SJCRH30 (cell line): ENCODE data around the gene RASA3. TPM values are rescaled to one million over a fixed set of nuclear protein-coding genes. Genes with fewer than 3 reads are reported as not detected.

Experiments
- total RNA-seq: library from RNA; depleted of rRNA; stranded (reverse); fragments of >200 nt; shearing (Covaris generic); gene quantifications from 2 replicates; pipeline ENCODE4 v1.2.3, GENCODE V29; 2014; rRNA removed

Gene RASA3
- total RNA-seq, 1 experiment from 2014 or later: 20.5 TPM

Other genes starting within 250 kb of the RASA3 start
- gene C13orf46, start 158.5 kb downstream of the RASA3 start, total RNA-seq: 0.04 TPM in 1 of 2 replicates, not detected in the other
- gene CFAP97D2, start 46.6 kb upstream of the RASA3 start, total RNA-seq: 0.58 and 0.71 TPM in 2 replicates
- 26.3 and 29.9 TPM in 2 replicates for gene CDC16, start 102.3 kb upstream of the RASA3 start, total RNA-seq
- gene UPF3A, start 149.0 kb upstream of the RASA3 start, total RNA-seq: 32.0 and 34.1 TPM in 2 replicates
- 21.4 and 23.4 TPM in 2 replicates for gene CHAMP1, start 181.9 kb upstream of the RASA3 start, total RNA-seq